ENCODE measurements around the gene COL4A1. TPM values are rescaled to one million over a fixed set of nuclear protein-coding genes. Genes with fewer than 3 reads are reported as not detected.

Gene COL4A1
- total and polyA plus RNA-seq, 2 of the 13 experiments (the other 11 are each of a cell fraction or from before 2014, with no cell fraction given): not detected

DNA sequence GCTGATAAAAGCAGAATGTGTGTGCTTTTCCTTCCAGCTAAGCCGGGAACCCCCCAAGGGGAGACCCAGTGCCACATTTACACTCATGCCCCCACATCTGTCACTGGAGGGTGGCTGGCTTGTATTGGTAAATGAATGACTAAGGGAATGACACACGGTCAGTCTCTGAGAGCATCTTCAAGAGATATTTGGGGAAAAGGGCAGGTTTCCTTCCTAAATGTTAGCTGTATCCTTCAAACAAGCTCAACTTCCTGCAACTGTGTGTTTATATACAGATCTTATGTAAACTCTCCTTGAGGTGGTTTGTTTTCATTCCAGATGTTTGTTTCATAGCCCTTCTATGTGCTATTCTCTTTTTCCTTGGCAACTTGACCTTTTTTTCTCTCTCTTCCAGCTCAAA is 192.6 kb downstream of the COL4A1 start:
- no TSS peak for BruUV-seq (replicated peaks)
- H3K27me3 ChIP-seq (ENCODE audit: control insufficient read depth in 1 of 2, insufficient read depth in 2 of 2, low read length in 2 of 2): no peaks in the 10 kb centered on the region
- 13% methylated on average over 2 of the region's 2 CpGs for WGBS (ENCODE audit: low lambda C conversion rate)
- H3K4me2 ChIP-seq (ENCODE audit: low read depth, low read length): no peak overlapping the region
- no peaks in the 10 kb centered on the region for H3K4me1 ChIP-seq (ENCODE audit: insufficient read depth, low read length)
- no peak for FAIRE-seq
- ChIA-PET POLR2A (no interaction called here), CTCF (ENCODE audit: low intra/inter-chr PET ratio, low total read pairs) (no interaction called here)
- no peak for DNase-seq (ENCODE audit: low spot score)
- no peaks in the 10 kb centered on the region for H3K36me3 ChIP-seq (replicated peaks in 1 of 2; ENCODE audit: control insufficient read depth in 1 of 2, insufficient read depth in 2 of 2, low read length in 2 of 2)
- no peak overlapping the region for H3K4me3 ChIP-seq (replicated peaks in 1 of 3; ENCODE audit: insufficient read depth in 1 of 3, low read depth in 2 of 3, low read length in 3 of 3)
- no peaks in the 10 kb centered on the region for H3K9me3 ChIP-seq (ENCODE audit: low read length)
- no peak overlapping the region for H3K9ac ChIP-seq (ENCODE audit: insufficient read depth, low read depth, low read length)
- H3K79me2 ChIP-seq (ENCODE audit: insufficient read depth, low read length): no peaks in the 10 kb centered on the region
- intact Hi-C loops (cut with micrococcal nuclease; ENCODE audit: unreplicated experiment) (no loop called here), in situ Hi-C loops (cut with HindIII; ENCODE audit: extremely low pct_ligation_motif_present, low pct_unique_long_range_greater_than_20kb) (loop anchor here (25.0 kb wide), 1 partner anchor 1902 kb away; the partner anchor contains the start of genes ABHD13 and LIG4)
- TF ChIP-seq CBX5 (CRISPR knock-in tag; IDR thresholded peaks at IDR 0.05; ENCODE audit: borderline replicate concordance) (no peak), SALL2 (CRISPR knock-in tag; IDR thresholded peaks at IDR 0.05) (no peak), MXI1 (IDR thresholded peaks at IDR 0.05; ENCODE audit: borderline replicate concordance, low read depth, low read length) (no peak), RFX1 (IDR thresholded peaks at IDR 0.05) (no peak), ZNF749 (CRISPR knock-in tag; IDR thresholded peaks at IDR 0.05; ENCODE audit: borderline replicate concordance) (no peak), ZNF383 (CRISPR knock-in tag; IDR thresholded peaks at IDR 0.05; ENCODE audit: borderline replicate concordance) (no peak), ELF3 (CRISPR knock-in tag; IDR thresholded peaks at IDR 0.05) (no peak), ZNF598 (CRISPR knock-in tag; IDR thresholded peaks at IDR 0.05; ENCODE audit: borderline replicate concordance) (no peak), SRSF9 (IDR thresholded peaks at IDR 0.05; ENCODE audit: borderline replicate concordance, insufficient read depth, low read depth, low read length, poor library complexity, severe bottlenecking) (no peak)
- TF ChIP-seq, protein P1, sequence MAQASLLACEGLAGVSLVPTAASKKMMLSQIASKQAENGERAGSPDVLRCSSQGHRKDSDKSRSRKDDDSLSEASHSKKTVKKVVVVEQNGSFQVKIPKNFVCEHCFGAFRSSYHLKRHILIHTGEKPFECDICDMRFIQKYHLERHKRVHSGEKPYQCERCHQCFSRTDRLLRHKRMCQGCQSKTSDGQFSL (CRISPR knock-in tag; IDR thresholded peaks at IDR 0.05): no peak
- TF ChIP-seq, protein P2, sequence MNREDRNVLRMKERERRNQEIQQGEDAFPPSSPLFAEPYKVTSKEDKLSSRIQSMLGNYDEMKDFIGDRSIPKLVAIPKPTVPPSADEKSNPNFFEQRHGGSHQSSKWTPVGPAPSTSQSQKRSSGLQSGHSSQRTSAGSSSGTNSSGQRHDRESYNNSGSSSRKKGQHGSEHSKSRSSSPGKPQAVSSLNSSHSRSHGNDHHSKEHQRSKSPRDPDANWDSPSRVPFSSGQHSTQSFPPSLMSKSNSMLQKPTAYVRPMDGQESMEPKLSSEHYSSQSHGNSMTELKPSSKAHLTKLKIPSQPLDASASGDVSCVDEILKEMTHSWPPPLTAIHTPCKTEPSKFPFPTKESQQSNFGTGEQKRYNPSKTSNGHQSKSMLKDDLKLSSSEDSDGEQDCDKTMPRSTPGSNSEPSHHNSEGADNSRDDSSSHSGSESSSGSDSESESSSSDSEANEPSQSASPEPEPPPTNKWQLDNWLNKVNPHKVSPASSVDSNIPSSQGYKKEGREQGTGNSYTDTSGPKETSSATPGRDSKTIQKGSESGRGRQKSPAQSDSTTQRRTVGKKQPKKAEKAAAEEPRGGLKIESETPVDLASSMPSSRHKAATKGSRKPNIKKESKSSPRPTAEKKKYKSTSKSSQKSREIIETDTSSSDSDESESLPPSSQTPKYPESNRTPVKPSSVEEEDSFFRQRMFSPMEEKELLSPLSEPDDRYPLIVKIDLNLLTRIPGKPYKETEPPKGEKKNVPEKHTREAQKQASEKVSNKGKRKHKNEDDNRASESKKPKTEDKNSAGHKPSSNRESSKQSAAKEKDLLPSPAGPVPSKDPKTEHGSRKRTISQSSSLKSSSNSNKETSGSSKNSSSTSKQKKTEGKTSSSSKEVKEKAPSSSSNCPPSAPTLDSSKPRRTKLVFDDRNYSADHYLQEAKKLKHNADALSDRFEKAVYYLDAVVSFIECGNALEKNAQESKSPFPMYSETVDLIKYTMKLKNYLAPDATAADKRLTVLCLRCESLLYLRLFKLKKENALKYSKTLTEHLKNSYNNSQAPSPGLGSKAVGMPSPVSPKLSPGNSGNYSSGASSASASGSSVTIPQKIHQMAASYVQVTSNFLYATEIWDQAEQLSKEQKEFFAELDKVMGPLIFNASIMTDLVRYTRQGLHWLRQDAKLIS (CRISPR knock-in tag; IDR thresholded peaks at IDR 0.05): no peak
- TF ChIP-seq, protein P3, sequence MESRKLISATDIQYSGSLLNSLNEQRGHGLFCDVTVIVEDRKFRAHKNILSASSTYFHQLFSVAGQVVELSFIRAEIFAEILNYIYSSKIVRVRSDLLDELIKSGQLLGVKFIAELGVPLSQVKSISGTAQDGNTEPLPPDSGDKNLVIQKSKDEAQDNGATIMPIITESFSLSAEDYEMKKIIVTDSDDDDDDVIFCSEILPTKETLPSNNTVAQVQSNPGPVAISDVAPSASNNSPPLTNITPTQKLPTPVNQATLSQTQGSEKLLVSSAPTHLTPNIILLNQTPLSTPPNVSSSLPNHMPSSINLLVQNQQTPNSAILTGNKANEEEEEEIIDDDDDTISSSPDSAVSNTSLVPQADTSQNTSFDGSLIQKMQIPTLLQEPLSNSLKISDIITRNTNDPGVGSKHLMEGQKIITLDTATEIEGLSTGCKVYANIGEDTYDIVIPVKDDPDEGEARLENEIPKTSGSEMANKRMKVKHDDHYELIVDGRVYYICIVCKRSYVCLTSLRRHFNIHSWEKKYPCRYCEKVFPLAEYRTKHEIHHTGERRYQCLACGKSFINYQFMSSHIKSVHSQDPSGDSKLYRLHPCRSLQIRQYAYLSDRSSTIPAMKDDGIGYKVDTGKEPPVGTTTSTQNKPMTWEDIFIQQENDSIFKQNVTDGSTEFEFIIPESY (CRISPR knock-in tag; IDR thresholded peaks at IDR 0.05): no peak
- TF ChIP-seq, protein P4, sequence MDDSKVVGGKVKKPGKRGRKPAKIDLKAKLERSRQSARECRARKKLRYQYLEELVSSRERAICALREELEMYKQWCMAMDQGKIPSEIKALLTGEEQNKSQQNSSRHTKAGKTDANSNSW (CRISPR knock-in tag; IDR thresholded peaks at IDR 0.05; ENCODE audit: borderline replicate concordance): no peak
- H3K27ac ChIP-seq (ENCODE audit: extremely low read length, insufficient read depth, low read length): no peak overlapping the region
- H4K20me1 ChIP-seq (ENCODE audit: insufficient read depth, low read length): no peaks in the 10 kb centered on the region
- no peak for ATAC-seq
- no peak overlapping the region for H2AFZ ChIP-seq (ENCODE audit: low read length)
